ENCODE data around the gene LONP2. TPM values are rescaled to one million over a fixed set of nuclear protein-coding genes. Genes with fewer than 3 reads are reported as not detected.

The LONP2 gene
- total RNA-seq, 4 donors from 2014 or later = 37.3 to 52.0 (median 47.0) TPM

DNA sequence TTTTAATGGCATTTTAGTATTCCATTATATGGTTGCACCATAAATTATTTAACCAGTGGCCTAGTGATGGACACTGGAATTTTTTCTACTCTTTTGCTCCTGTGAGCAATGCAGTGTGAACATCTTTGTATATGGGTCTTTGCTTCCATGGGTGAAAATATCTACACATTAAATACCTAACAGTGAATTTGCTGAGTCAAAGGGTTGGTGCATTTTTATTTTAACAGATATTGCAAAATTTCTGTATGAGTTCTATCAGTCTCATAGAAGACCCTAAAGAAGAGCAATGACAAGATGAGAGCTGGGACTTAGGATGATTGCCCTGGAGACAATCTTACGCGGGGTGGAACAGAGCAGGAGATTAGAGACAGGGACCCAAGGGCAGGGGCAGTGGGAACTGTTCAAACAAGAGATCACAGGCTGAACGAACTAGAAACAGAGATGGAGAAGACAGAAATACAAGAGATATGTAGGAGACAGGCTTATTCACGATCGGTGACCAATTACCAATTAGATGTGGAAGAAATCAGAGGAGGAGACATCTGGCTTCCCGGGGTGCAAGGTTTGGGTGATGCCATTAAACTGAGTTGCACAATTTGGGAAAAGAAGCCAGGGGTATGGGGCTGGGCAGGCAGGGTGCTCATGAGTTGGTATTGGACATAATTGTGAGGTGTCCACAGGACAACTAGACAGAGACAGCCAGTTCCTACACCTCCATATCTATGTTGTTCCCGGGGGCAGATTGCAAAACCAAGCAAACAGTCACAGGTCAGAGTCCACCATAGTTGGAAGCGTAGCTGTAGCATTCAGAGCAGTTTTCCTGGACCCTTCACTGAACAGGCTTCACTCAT lies 39.9 kb upstream of the LONP2 start:
- intact Hi-C loops (cut with DNase I; ENCODE audit: low total_unique reads) = no loop called here
- 87 to 89% methylated on average over 8 of the region's 8 CpGs for WGBS, 2 donors
- TF ChIP-seq POLR2A (IDR thresholded peaks at IDR 0.05) = no peak
- no peak for TF ChIP-seq CTCF (IDR thresholded peaks at IDR 0.05)
- no peak for DNase-seq (ENCODE audit: low spot score in 2 of 2)
- no peak overlapping the region for H3K4me3 ChIP-seq (ENCODE audit: low read depth, poor library complexity, severe bottlenecking)

DNA sequence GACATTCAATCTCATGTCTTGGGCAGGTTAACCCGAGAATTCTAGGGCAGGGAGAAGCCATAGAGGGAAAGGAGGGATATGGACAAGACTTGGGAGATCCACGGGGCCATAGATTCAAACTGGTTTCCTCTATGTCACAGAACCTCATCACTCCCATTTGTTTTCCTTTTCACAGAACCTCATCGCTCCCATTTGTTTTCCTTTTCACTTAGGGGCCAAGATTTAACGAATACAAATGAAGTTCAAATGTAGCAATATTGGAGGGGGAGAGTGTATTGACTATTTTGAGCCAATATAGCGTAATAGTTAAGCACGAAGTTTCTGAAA lies 39.3 kb upstream of the LONP2 start:
- no peak overlapping the region for H3K4me3 ChIP-seq (ENCODE audit: low read depth, poor library complexity, severe bottlenecking)
- no peak for TF ChIP-seq POLR2A (IDR thresholded peaks at IDR 0.05)
- TF ChIP-seq CTCF (IDR thresholded peaks at IDR 0.05) = no peak
- intact Hi-C loops (cut with DNase I; ENCODE audit: low total_unique reads) = no loop called here
- no peak for DNase-seq (ENCODE audit: low spot score in 2 of 2)
- 86 to 90% methylated on average over 6 of the region's 6 CpGs for WGBS, 2 donors

GRCh38 chr16:48206594-48207242 lies 37.4 kb upstream of the LONP2 start:
- 63% methylated on average over 8 of the region's 8 CpGs for WGBS, 2 donors
- intact Hi-C loops (cut with DNase I; ENCODE audit: low total_unique reads) = no loop called here
- no peak for TF ChIP-seq CTCF (IDR thresholded peaks at IDR 0.05)
- TF ChIP-seq POLR2A (IDR thresholded peaks at IDR 0.05) = no peak
- DNase-seq (ENCODE audit: low spot score in 2 of 2) = no peak
- no peak overlapping the region for H3K4me3 ChIP-seq (ENCODE audit: low read depth, poor library complexity, severe bottlenecking)

- 84 to 86% methylated on average over 6 of the region's 6 CpGs for WGBS, 2 donors
- H3K4me3 ChIP-seq (ENCODE audit: low read depth, poor library complexity, severe bottlenecking) = no peak overlapping the region
- no peak for DNase-seq (ENCODE audit: low spot score in 2 of 2)
- TF ChIP-seq CTCF (IDR thresholded peaks at IDR 0.05) (no peak), POLR2A (IDR thresholded peaks at IDR 0.05) (no peak)
- intact Hi-C loops (cut with DNase I; ENCODE audit: low total_unique reads) = no loop called here
Measured at GRCh38 chr16:48210747-48211146, 33.4 kb upstream of the LONP2 start.

- TF ChIP-seq POLR2A (IDR thresholded peaks at IDR 0.05) = no peak
- TF ChIP-seq CTCF (IDR thresholded peaks at IDR 0.05) = no peak
- H3K4me3 ChIP-seq (ENCODE audit: low read depth, poor library complexity, severe bottlenecking) = no peak overlapping the region
- DNase-seq (ENCODE audit: low spot score in 2 of 2) = no peak
- WGBS, 2 donors = 69 to 76% methylated on average over 3 of the region's 3 CpGs
- intact Hi-C loops (cut with DNase I; ENCODE audit: low total_unique reads) = no loop called here
Measured at GRCh38 chr16:48212033-48212432, 32.1 kb upstream of the LONP2 start.
